ENCODE results near the gene AOPEP. TPM values are rescaled to one million over a fixed set of nuclear protein-coding genes. Genes with fewer than 3 reads are reported as not detected.

Gene AOPEP
- total and polyA plus RNA-seq, 2 donors (not counting 3 experiments of a cell fraction or from before 2014, with no cell fraction given), result 20.2 to 41.6 TPM

- no peaks in the 10 kb centered on the region for H3K36me3 ChIP-seq (ENCODE audit: control insufficient read depth in 2 of 2, extremely low read depth in 1 of 2, insufficient read depth in 2 of 2, low read length in 2 of 2)
- no peaks in the 10 kb centered on the region for H3K27me3 ChIP-seq (ENCODE audit: control insufficient read depth in 2 of 2, insufficient read depth in 2 of 2, low read length in 2 of 2)
- H3K4me1 ChIP-seq (ENCODE audit: control insufficient read depth, extremely low read depth, insufficient read depth, low read length), result no peaks in the 10 kb centered on the region
- CTCF ChIA-PET, result interaction anchor here (1.5 to 13.7 kb wide), 4 partner anchors 11 to 464 kb away, joined by 4 to 707 read pairs (median 70); no protein-coding TSS in a partner anchor
- no peak overlapping the region for H3K4me3 ChIP-seq (replicated peaks in 1 of 3; ENCODE audit: insufficient read depth in 1 of 3, low read depth in 1 of 3, low read length in 3 of 3)
- no peak overlapping the region for H3K9ac ChIP-seq (replicated peaks; ENCODE audit: extremely low read depth, insufficient read depth, low read length)
- no peaks in the 10 kb centered on the region for H4K20me1 ChIP-seq (replicated peaks; ENCODE audit: control insufficient read depth, extremely low read depth, insufficient read depth, low read length)
- no peaks in the 10 kb centered on the region for H3K9me1 ChIP-seq (replicated peaks; ENCODE audit: control insufficient read depth, extremely low read depth, insufficient read depth, low read length)
- POLR2A ChIA-PET, result no interaction called here
- H3K4me2 ChIP-seq (ENCODE audit: insufficient read depth, low read length), result no peak overlapping the region
- DNase-seq (ENCODE audit: low read depth, low spot score), result no peak
- FAIRE-seq, result no peak
- no peak for TF ChIP-seq MAX (IDR thresholded peaks at IDR 0.05; ENCODE audit: insufficient read depth, insufficient read length)
- no peak for TF ChIP-seq POLR2AphosphoS5 (IDR thresholded peaks at IDR 0.05; ENCODE audit: insufficient read depth, low read depth, low read length)
- no peak for TF ChIP-seq MYC (IDR thresholded peaks at IDR 0.05; ENCODE audit: low read depth, low read length)
- no peak for TF ChIP-seq GATA2 (IDR thresholded peaks at IDR 0.05; ENCODE audit: insufficient read depth, insufficient read length, low read depth, low read length)
- TF ChIP-seq JUN (IDR thresholded peaks at IDR 0.05; ENCODE audit: borderline replicate concordance, insufficient read depth, insufficient read length, low read depth), result no peak
- TF ChIP-seq FOS (IDR thresholded peaks at IDR 0.05; ENCODE audit: borderline replicate concordance, insufficient read depth, low read length), result no peak
- H3K79me2 ChIP-seq (ENCODE audit: control insufficient read depth, insufficient read depth, low read length), result no peaks in the 10 kb centered on the region
- no TSS peak for BruUV-seq (replicated peaks)
- intact Hi-C loops (cut with micrococcal nuclease), result loop anchor here (5.0 kb wide), 2 partner anchors 134 to 1084 kb away; no protein-coding TSS in a partner anchor
- no peak overlapping the region for H3K27ac ChIP-seq (ENCODE audit: insufficient read depth, low read depth, low read length)
- no peak overlapping the region for H2AFZ ChIP-seq (ENCODE audit: low read depth, low read length)
- dilution Hi-C loops (cut with MboI; ENCODE audit: extremely low pct_ligation_motif_present, low sequenced_read_pairs), result loop anchor here (25.0 kb wide), 1 partner anchor 471 kb away; no protein-coding TSS in a partner anchor
- H3K9me3 ChIP-seq (replicated peaks; ENCODE audit: control insufficient read depth, insufficient read depth, low read length), result no peaks in the 10 kb centered on the region
These were observed 406.8 kb downstream of the AOPEP start for GRCh38 chr9:95133325-95133705.

GRCh38 chr9:95134457-95134881 is 408.0 kb downstream of the AOPEP start:
- Histone ChIP-seq H3K4me3 (replicated peaks in 1 of 3; ENCODE audit: insufficient read depth in 1 of 3, low read depth in 1 of 3, low read length in 3 of 3) (no peak overlapping the region), H3K9me1 (replicated peaks; ENCODE audit: control insufficient read depth, extremely low read depth, insufficient read depth, low read length) (no peaks in the 10 kb centered on the region), H3K27me3 (ENCODE audit: control insufficient read depth in 2 of 2, insufficient read depth in 2 of 2, low read length in 2 of 2) (no peaks in the 10 kb centered on the region), H4K20me1 (replicated peaks; ENCODE audit: control insufficient read depth, extremely low read depth, insufficient read depth, low read length) (no peaks in the 10 kb centered on the region), H3K9ac (replicated peaks; ENCODE audit: extremely low read depth, insufficient read depth, low read length) (no peak overlapping the region), H2AFZ (ENCODE audit: low read depth, low read length) (no peak overlapping the region), H3K27ac (ENCODE audit: insufficient read depth, low read depth, low read length) (no peak overlapping the region), H3K79me2 (ENCODE audit: control insufficient read depth, insufficient read depth, low read length) (no peaks in the 10 kb centered on the region), H3K36me3 (ENCODE audit: control insufficient read depth in 2 of 2, extremely low read depth in 1 of 2, insufficient read depth in 2 of 2, low read length in 2 of 2) (no peaks in the 10 kb centered on the region), H3K9me3 (replicated peaks; ENCODE audit: control insufficient read depth, insufficient read depth, low read length) (no peaks in the 10 kb centered on the region), H3K4me1 (ENCODE audit: control insufficient read depth, extremely low read depth, insufficient read depth, low read length) (no peaks in the 10 kb centered on the region), H3K4me2 (ENCODE audit: insufficient read depth, low read length) (no peak overlapping the region)
- BruUV-seq (replicated peaks), result no TSS peak
- DNase-seq (ENCODE audit: low read depth, low spot score) (no peak), FAIRE-seq (no peak)
- dilution Hi-C loops (cut with MboI; ENCODE audit: extremely low pct_ligation_motif_present, low sequenced_read_pairs) (loop anchor here (25.0 kb wide), 1 partner anchor 472 kb away; no protein-coding TSS in a partner anchor), intact Hi-C loops (cut with micrococcal nuclease) (loop anchor here (5.0 kb wide), 2 partner anchors 133 to 1083 kb away; no protein-coding TSS in a partner anchor)
- CTCF ChIA-PET, result interaction anchor here (0.9 to 13.7 kb wide), 4 partner anchors 33 to 465 kb away, joined by 3 to 707 read pairs (median 8); no protein-coding TSS in a partner anchor
- TF ChIP-seq MAX (IDR thresholded peaks at IDR 0.05; ENCODE audit: insufficient read depth, insufficient read length) (no peak), MYC (IDR thresholded peaks at IDR 0.05; ENCODE audit: low read depth, low read length) (no peak), POLR2A (IDR thresholded peaks at IDR 0.05; ENCODE audit: low read depth, low read length) (no peak), EZH2 (IDR thresholded peaks at IDR 0.05; ENCODE audit: borderline replicate concordance, low read depth, low read length, severe bottlenecking) (no peak), GATA2 (IDR thresholded peaks at IDR 0.05; ENCODE audit: insufficient read depth, insufficient read length, low read depth, low read length) (no peak), FOS (IDR thresholded peaks at IDR 0.05; ENCODE audit: borderline replicate concordance, insufficient read depth, low read length) (no peak), POLR2AphosphoS5 (IDR thresholded peaks at IDR 0.05; ENCODE audit: insufficient read depth, low read depth, low read length) (no peak), JUN (IDR thresholded peaks at IDR 0.05; ENCODE audit: borderline replicate concordance, insufficient read depth, insufficient read length, low read depth) (no peak), CTCF (IDR thresholded peaks at IDR 0.05; ENCODE audit: extremely low read depth in 1 of 2, insufficient read depth in 1 of 2, low read depth in 1 of 2, low read length in 2 of 2) (no peak)
- POLR2A ChIA-PET, result interaction anchor here (0.6 kb wide), 1 partner anchor 465 kb away, joined by 4 read pairs; no protein-coding TSS in a partner anchor

Measured in endothelial cell of umbilical vein (primary cell).